Testis (tissue), 3 donors: ENCODE results near the gene RHEX. TPM values are rescaled to one million over a fixed set of nuclear protein-coding genes. Genes with fewer than 3 reads are reported as not detected.

ENCODE experiments used
- DNase-seq: peaks from one replicate; pipeline ENCODE4 v3.0.0-alpha.2; 2019
- H3K27ac ChIP-seq, 2 donors: fragments of 200-600 bp; sonication (generic); one replicate each; pipeline ENCODE4 v1.5.1; 2019
- H3K27me3 ChIP-seq: fragments of 200-600 bp; sonication (generic); one replicate; pipeline ENCODE4 v1.5.1; 2019
- H3K36me3 ChIP-seq: fragments of 200-600 bp; sonication (generic); one replicate; pipeline ENCODE4 v1.5.1; 2017; ENCODE audit warnings: low read depth; ENCODE audit errors: missing control alignments
- H3K4me1 ChIP-seq: fragments of 200-600 bp; sonication (generic); one replicate; pipeline ENCODE4 v1.5.1; 2019
- H3K4me3 ChIP-seq, 2 donors: fragments of 200-600 bp; sonication (generic); one replicate each; pipeline ENCODE4 v1.5.1; 2017 to 2019
- H3K9me3 ChIP-seq: fragments of 200-600 bp; sonication (generic); one replicate; pipeline ENCODE4 v1.5.1; 2017
- POLR2A ChIP-seq: fragments of 450-650 bp; IDR thresholded peaks from one replicate; pipeline ENCODE4 v1.6.1; 2017; ENCODE audit warnings: antibody characterized with exemption, mild to moderate bottlenecking, moderate library complexity
- WGBS, 2 donors: methylation state at CpG; one replicate each; pipeline ENCODE4 v1.1.5; 2018; 5-methylcytosine and 5-hydroxymethylcytosine counted together
- intact Hi-C: fragments of 100-400 bp; cut with DNase I; formaldehyde crosslinking; loops from one replicate; pipeline ENCODE4 v1.15.1; 2023; ENCODE audit warnings: low total_unique reads
- polyA plus RNA-seq: library from polyadenylated mRNA; stranded (reverse); fragments of 350-450 nt; fragmentation: Illumina TruSeq; extraction: RNeasy Lipid Tissue Mini Kit (QIAGEN cat#74804); gene quantifications from one replicate; pipeline ENCODE4 v1.2.3, GENCODE V29; 2014; ENCODE audit warnings: low read depth, low replicate concordance; ENCODE audit not compliant: insufficient read depth
- total RNA-seq, 2 donors: library from RNA; depleted of rRNA; stranded (reverse); fragments of >200 nt; gene quantifications; one replicate each; pipeline ENCODE4 v1.2.3, GENCODE V29; 2016
- TF ChIP-seq, protein P1 (sequence below), 3 experiments: fragments of 450-650 bp in 2 of 3; fragments of 200-600 bp in 1 of 3; sonication (generic) in 1 of 3; IDR thresholded peaks; one replicate each; pipeline ENCODE4 v1.5.1; 2016 to 2019; ENCODE audit warnings: antibody characterized with exemption in 3 of 3, mild to moderate bottlenecking in 2 of 3, moderate library complexity in 1 of 3

Gene RHEX
- total and polyA plus RNA-seq, 3 donors from 2014 or later: 2.4 to 3.0 (median 2.9) TPM

DNA sequence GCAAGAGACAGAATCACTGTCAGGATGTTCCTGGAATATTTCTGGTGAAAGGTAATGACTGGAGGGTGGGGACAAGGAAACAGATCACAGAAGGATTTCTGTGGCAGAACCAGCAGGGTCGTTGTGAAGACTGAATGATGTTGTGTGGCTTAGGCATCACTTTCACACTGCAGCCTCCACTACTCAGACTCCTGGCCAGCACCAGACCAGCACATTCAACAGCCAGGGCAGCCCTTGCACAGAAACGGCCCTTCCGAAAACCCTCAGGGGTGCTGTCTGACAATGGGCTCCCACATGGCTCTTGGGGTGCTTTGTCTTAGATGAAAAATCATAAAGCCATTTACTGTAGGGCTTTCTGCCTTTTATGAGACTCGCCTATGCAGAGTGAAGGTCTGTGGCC, 46.0 kb upstream of the RHEX start:
- Histone ChIP-seq H3K4me1 (peaks cover 11% of the 10 kb centered on the region), H3K36me3 (no peaks in the 10 kb centered on the region), H3K4me3 (no peak overlapping the region), H3K27me3 (no peaks in the 10 kb centered on the region), H3K27ac (no peak overlapping the region), H3K9me3 (no peaks in the 10 kb centered on the region)
- 73 to 84% methylated on average over 3 to 4 of the region's 4 CpGs for WGBS, 2 donors
- intact Hi-C loops: no loop called here
- no peak for TF ChIP-seq POLR2A
- TF ChIP-seq, protein P1, sequence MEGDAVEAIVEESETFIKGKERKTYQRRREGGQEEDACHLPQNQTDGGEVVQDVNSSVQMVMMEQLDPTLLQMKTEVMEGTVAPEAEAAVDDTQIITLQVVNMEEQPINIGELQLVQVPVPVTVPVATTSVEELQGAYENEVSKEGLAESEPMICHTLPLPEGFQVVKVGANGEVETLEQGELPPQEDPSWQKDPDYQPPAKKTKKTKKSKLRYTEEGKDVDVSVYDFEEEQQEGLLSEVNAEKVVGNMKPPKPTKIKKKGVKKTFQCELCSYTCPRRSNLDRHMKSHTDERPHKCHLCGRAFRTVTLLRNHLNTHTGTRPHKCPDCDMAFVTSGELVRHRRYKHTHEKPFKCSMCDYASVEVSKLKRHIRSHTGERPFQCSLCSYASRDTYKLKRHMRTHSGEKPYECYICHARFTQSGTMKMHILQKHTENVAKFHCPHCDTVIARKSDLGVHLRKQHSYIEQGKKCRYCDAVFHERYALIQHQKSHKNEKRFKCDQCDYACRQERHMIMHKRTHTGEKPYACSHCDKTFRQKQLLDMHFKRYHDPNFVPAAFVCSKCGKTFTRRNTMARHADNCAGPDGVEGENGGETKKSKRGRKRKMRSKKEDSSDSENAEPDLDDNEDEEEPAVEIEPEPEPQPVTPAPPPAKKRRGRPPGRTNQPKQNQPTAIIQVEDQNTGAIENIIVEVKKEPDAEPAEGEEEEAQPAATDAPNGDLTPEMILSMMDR (IDR thresholded peaks at IDR 0.05): no peak
- no peak for DNase-seq

- no peak for TF ChIP-seq POLR2A
- TF ChIP-seq, protein P1 (IDR thresholded peaks at IDR 0.05): no peak
- no peak overlapping the region for H3K4me3 ChIP-seq
- H3K4me1 ChIP-seq: no peaks in the 10 kb centered on the region
- no peaks in the 10 kb centered on the region for H3K36me3 ChIP-seq
- no peaks in the 10 kb centered on the region for H3K9me3 ChIP-seq
- no peaks in the 10 kb centered on the region for H3K27me3 ChIP-seq
- 51 to 69% methylated on average over 5 of the region's 5 CpGs for whole genome bisulfite sequencing, 2 donors
- H3K27ac ChIP-seq: no peak overlapping the region
- no peak for DNase-seq
- intact Hi-C loops: no loop called here
These were observed 42.9 kb upstream of the RHEX start for GRCh38 chr1:206010060-206010459.

DNA sequence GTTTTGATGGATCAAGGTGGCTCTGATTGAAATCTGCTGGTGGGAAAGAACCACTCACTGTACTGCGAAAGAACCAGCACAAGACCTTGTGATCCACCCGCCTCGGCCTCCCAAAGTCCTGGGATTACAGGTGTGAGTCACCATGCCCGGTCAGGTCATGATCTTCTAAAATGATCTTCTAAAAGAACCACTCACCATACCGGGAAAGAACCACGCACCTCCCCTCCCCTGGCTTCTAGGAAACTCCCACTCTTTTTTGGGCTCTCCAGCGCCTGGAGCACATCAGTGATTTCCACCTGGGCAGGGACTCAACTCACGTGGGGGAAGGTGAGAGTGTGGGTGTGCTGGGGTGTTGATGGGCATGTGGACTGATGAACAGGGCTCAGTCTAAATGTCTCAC, 41.9 kb upstream of the RHEX start:
- Histone ChIP-seq H3K4me3 (no peak overlapping the region), H3K4me1 (no peaks in the 10 kb centered on the region), H3K9me3 (no peaks in the 10 kb centered on the region), H3K36me3 (no peaks in the 10 kb centered on the region), H3K27ac (no peak overlapping the region), H3K27me3 (no peaks in the 10 kb centered on the region)
- intact Hi-C loops: no loop called here
- TF ChIP-seq, protein P1 (IDR thresholded peaks at IDR 0.05): no peak
- no peak for TF ChIP-seq POLR2A
- no peak for DNase-seq
- WGBS, 2 donors: 88 to 90% methylated on average over 8 of the region's 8 CpGs

GRCh38 chr1:206012086-206012859, 40.7 kb upstream of the RHEX start:
- no peak overlapping the region for H3K27ac ChIP-seq
- intact Hi-C loops: no loop called here
- H3K4me3 ChIP-seq: no peak overlapping the region
- H3K9me3 ChIP-seq: no peaks in the 10 kb centered on the region
- no peaks in the 10 kb centered on the region for H3K27me3 ChIP-seq
- TF ChIP-seq, protein P1 (IDR thresholded peaks at IDR 0.05): no peak
- no peak for TF ChIP-seq POLR2A
- no peaks in the 10 kb centered on the region for H3K4me1 ChIP-seq
- WGBS, 2 donors: 71 to 79% methylated on average over 16 to 17 of the region's 17 CpGs
- DNase-seq: peak; percentile 56
- no peaks in the 10 kb centered on the region for H3K36me3 ChIP-seq
